ENCODE measurements around the gene CRB2.

DNA sequence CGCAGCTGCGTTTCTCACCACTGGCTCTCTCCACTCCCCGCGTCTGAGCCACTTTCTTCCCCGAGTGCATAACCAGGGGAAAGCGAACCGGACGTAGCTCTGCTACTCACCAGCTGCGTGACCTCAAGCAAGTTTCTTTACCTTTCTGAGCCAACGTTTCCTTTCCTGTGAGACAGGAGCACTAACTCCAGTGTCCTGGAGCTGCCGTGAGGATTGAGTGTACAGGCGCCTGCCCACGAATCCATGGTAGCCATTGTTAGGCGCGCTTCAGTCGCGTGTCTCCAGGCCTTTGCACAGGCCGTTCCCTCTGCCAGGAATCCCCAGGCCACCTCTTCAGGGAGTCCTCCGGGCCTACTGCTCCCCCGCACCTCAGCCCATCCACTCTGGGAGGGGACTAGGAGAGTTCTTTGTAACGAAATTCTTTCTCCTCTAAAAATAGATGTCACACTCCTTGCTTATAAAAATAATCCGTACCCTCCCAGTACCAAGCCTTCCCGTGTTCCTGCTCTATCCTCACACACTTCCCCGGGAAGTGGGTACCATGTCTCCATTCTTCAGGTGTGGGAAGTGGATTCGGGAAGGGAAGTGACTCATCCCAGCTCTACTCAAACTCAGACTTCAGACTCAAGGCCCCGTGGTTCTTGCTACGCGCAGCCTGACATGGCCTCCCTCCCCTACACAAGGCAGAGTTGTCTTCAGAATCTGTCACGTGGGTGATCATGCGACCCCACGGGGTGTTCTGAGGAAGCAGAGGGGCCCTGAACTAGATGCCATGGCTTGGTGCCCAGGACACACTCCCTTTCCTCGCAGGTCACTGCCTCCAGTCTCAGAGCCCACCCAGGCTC is 16.1 kb upstream of the CRB2 start:
- TF ChIP-seq POLR2AphosphoS5 (IDR thresholded peaks at IDR 0.05; ENCODE audit: borderline replicate concordance, low read depth, low read length) = no peak
- TF ChIP-seq EZH2 (IDR thresholded peaks at IDR 0.05) = no peak
